ENCODE data around the gene PHF12.

DNA sequence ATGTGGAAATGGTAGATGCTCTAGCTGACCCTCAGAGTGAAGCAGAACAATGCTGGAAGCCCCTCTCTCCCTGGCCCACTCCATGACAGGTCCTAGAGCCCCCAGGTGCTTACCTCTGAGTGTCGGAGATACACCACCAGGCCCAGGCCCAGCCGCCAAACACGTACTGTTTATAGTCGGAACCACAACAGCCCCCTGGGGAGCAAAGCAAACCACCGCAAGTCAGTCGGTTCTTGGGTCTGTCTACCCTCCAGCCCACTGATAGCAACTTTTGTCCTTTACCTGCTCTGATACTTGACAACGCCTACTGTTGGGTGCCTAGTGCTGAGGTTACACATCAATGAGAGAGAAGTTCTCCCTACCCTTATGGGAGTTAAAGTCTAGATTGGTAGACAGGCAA, 62.5 kb downstream of the PHF12 start:
- TF ChIP-seq TAF1 (IDR thresholded peaks at IDR 0.05; ENCODE audit: low read depth) (no peak), CEBPB (IDR thresholded peaks at IDR 0.05) (no peak), EP300 (IDR thresholded peaks at IDR 0.05; ENCODE audit: borderline replicate concordance) (no peak), TEAD4 (IDR thresholded peaks at IDR 0.05) (no peak), RAD21 (IDR thresholded peaks at IDR 0.05; ENCODE audit: low read depth) (no peak), ZBTB7A (IDR thresholded peaks at IDR 0.05; ENCODE audit: low read depth) (no peak), YY1 (IDR thresholded peaks at IDR 0.05; ENCODE audit: low read depth) (no peak), CREB1 (IDR thresholded peaks at IDR 0.05; ENCODE audit: low read depth) (no peak), EGR1 (IDR thresholded peaks at IDR 0.05) (no peak)
- TF ChIP-seq, protein P1, sequence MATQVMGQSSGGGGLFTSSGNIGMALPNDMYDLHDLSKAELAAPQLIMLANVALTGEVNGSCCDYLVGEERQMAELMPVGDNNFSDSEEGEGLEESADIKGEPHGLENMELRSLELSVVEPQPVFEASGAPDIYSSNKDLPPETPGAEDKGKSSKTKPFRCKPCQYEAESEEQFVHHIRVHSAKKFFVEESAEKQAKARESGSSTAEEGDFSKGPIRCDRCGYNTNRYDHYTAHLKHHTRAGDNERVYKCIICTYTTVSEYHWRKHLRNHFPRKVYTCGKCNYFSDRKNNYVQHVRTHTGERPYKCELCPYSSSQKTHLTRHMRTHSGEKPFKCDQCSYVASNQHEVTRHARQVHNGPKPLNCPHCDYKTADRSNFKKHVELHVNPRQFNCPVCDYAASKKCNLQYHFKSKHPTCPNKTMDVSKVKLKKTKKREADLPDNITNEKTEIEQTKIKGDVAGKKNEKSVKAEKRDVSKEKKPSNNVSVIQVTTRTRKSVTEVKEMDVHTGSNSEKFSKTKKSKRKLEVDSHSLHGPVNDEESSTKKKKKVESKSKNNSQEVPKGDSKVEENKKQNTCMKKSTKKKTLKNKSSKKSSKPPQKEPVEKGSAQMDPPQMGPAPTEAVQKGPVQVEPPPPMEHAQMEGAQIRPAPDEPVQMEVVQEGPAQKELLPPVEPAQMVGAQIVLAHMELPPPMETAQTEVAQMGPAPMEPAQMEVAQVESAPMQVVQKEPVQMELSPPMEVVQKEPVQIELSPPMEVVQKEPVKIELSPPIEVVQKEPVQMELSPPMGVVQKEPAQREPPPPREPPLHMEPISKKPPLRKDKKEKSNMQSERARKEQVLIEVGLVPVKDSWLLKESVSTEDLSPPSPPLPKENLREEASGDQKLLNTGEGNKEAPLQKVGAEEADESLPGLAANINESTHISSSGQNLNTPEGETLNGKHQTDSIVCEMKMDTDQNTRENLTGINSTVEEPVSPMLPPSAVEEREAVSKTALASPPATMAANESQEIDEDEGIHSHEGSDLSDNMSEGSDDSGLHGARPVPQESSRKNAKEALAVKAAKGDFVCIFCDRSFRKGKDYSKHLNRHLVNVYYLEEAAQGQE (IDR thresholded peaks at IDR 0.05; ENCODE audit: low read depth), result no peak
- TF ChIP-seq, protein P2, sequence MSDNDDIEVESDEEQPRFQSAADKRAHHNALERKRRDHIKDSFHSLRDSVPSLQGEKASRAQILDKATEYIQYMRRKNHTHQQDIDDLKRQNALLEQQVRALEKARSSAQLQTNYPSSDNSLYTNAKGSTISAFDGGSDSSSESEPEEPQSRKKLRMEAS (IDR thresholded peaks at IDR 0.05), result no peak
